Sigmoid colon (tissue), 7 donors: Measurements from ENCODE around the gene TTBK2. TPM values are rescaled to one million over a fixed set of nuclear protein-coding genes. Genes with fewer than 3 reads are reported as not detected.
A peak's percentile ranks its signal among the peaks of the same experiment; 100 is the strongest.
"Not testable (repeated sequence)": the region's sequence is repeated elsewhere in the genome, so short reads cannot be mapped to it uniquely, and the experiment has no call there.

Experiments
- DNase-seq: peaks from one replicate; pipeline ENCODE4 v3.0.0-alpha.2; 2019
- H3K27ac ChIP-seq, 4 donors: fragments of 200-600 bp; sonication (generic); one replicate each; pipeline ENCODE4 v1.5.1; 2016 to 2019; ENCODE audit warnings: mild to moderate bottlenecking in 1 of 4
- H3K27me3 ChIP-seq, 3 donors: fragments of 200-600 bp; sonication (generic); one replicate each; pipeline ENCODE4 v1.5.1; 2019; ENCODE audit warnings: mild to moderate bottlenecking in 1 of 3
- H3K36me3 ChIP-seq, 4 donors: fragments of 200-600 bp; sonication (generic); one replicate each; pipeline ENCODE4 v1.5.1; 2016 to 2019
- H3K4me1 ChIP-seq, 4 donors: fragments of 200-600 bp; sonication (generic); one replicate each; pipeline ENCODE4 v1.5.1; 2017 to 2019
- H3K4me3 ChIP-seq, 4 donors: fragments of 200-600 bp; sonication (generic); one replicate each; pipeline ENCODE4 v1.5.1; 2017 to 2019; ENCODE audit warnings: mild to moderate bottlenecking in 2 of 4, moderate library complexity in 1 of 4
- H3K9me3 ChIP-seq, 4 donors: fragments of 200-600 bp in 3 of 4; sonication (generic) in 3 of 4; one replicate each; pipeline versions ENCODE4 v1.5.1 to v1.6.1; 2013 to 2019
- CTCF ChIP-seq, 4 experiments: fragments of 450-650 bp in 3 of 4; fragments of 200-600 bp in 1 of 4; IDR thresholded peaks; one replicate each; pipeline ENCODE4 v1.5.1; 2016 to 2019; ENCODE audit warnings: antibody characterized with exemption in 4 of 4, mild to moderate bottlenecking in 3 of 4, moderate library complexity in 2 of 4
- EP300 ChIP-seq, 4 donors: sonication (generic); formaldehyde crosslinking; IDR thresholded peaks; one replicate each; pipeline ENCODE4 v1.6.1; 2017; ENCODE audit warnings: antibody characterized with exemption in 4 of 4
- POLR2A ChIP-seq, 2 donors: fragments of 450-650 bp; IDR thresholded peaks; one replicate each; pipeline ENCODE4 v1.6.1; 2016; ENCODE audit warnings: antibody characterized with exemption in 2 of 2, mild to moderate bottlenecking in 2 of 2, moderate library complexity in 2 of 2
- POLR2AphosphoS5 ChIP-seq, 4 donors: sonication (generic); formaldehyde crosslinking; IDR thresholded peaks; one replicate each; pipeline ENCODE4 v1.6.1; 2017; ENCODE audit warnings: antibody characterized with exemption in 4 of 4
- WGBS, 2 donors: extraction: QIAGEN DNeasy Blood & Tissue Kit; methylation state at CpG; one replicate each; pipeline ENCODE4 v1.1.7; 2013; 5-methylcytosine and 5-hydroxymethylcytosine counted together
- intact Hi-C: fragments of 100-400 bp; cut with DNase I; formaldehyde crosslinking; loops from one replicate; pipeline ENCODE4 v1.15.1; 2023
- polyA plus RNA-seq, 3 donors: library from polyadenylated mRNA; stranded (reverse); fragments of 200-250 nt; gene quantifications; one replicate each; pipeline ENCODE4 v1.2.3, GENCODE V29; 2013
- total RNA-seq, 4 donors: library from RNA; depleted of rRNA; stranded (reverse); fragments of >200 nt; gene quantifications; one replicate each; pipeline ENCODE4 v1.1.0, GENCODE V29; 2016
- donor health status: healthy with polysubstance abuse.
- donor health status: Bipolar disorder and iron deficiency.
- donor health status: healthy.

Gene TTBK2
- total RNA-seq (10 to 100 TPM; 16.8 to 24.8 (median 22.7) TPM), polyA plus RNA-seq (1 to 10 TPM; 1.2 to 3.4 (median 1.8) TPM)

DNA sequence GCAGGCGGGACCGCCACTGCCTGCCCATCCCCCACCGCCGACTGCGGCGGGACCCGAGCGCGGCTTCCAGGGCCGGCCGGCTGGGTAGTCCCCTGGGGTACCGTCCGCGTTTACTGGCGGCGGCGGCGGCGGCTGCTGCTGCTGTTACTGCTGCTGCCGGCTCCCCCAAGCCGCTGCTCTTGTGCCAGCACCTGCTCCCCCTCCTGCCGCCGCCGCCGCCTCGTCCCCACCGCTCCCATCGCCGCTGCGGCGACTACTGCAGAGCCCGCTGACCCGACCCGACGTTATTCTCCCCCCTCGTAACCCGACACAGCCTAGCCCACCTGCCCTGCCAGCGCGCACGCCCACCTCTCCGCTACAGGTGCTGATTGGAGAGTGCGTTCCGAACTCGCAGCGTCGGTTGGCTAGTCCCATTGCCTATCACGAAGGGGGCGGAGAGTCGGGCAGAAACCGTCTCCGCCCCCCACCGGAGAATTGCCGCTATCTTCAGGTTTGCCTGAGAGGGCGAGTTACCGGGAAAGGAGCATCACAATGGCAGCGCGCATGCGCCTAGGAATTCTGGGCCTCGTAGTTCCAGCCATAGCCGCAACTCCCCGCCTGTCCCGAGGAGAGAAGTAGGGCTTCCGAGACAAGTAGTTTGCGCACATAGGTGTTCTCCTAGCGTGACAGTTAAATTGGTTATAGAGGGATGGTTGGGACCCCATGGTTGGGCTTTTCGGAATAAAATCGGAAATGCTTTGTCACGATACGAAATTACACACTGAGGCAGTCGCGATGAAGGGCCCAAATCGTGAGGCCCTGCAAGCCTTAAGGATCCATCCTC lies at the start of gene TTBK2:
TTBK2 (minus strand) TSS at position 260 of the 823 bp plus-strand sequence. CDS start 42,161 bp downstream, outside the sequence.
- WGBS, 2 donors, result 0 to 1% methylated on average over 72 of the region's 72 CpGs
- peak; percentile 76 to 93 (median 90) for TF ChIP-seq POLR2AphosphoS5 (IDR thresholded peaks at IDR 0.05)
- peak; percentile 57 to 84 for TF ChIP-seq POLR2A (IDR thresholded peaks at IDR 0.05)
- TF ChIP-seq CTCF (IDR thresholded peaks at IDR 0.05), result peak in 2 of 4 experiments; percentile 15 to 32
- no peak for TF ChIP-seq EP300 (IDR thresholded peaks at IDR 0.05)
- H3K27ac ChIP-seq, result peak within 1 kb of the TSS; percentile 89 to 97 (median 92)

DNA sequence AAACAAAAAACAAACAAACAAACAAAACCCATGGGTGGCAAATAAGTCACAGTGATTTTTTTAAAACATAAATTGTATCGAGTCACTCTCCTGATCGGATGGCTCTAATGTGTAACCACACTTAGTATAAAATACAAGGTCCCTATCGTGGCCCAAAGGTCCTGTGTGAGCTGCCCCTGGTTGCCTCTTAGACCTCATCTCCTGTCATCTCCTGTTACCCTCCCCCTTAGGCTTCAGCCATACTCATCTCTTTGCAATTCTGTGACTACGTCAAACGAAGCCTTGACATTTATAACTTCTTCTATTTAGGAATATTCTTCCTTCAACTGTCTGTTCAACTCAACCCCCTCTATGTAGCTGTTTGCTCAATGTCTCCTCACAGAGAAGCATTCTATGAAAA lies 43.9 kb upstream of the TTBK2 start:
- intact Hi-C loops, result no loop called here
- no peaks in the 10 kb centered on the region for H3K9me3 ChIP-seq
- H3K27me3 ChIP-seq, result no peaks in the 10 kb centered on the region
- no peak overlapping the region for H3K27ac ChIP-seq
- WGBS, 2 donors, result 94 to 96% methylated on average over 5 of the region's 5 CpGs
- TF ChIP-seq POLR2A (IDR thresholded peaks at IDR 0.05) (no peak), EP300 (IDR thresholded peaks at IDR 0.05) (no peak), POLR2AphosphoS5 (IDR thresholded peaks at IDR 0.05) (no peak), CTCF (IDR thresholded peaks at IDR 0.05) (no peak)
- no peaks in the 10 kb centered on the region for H3K4me1 ChIP-seq
- peaks cover 6 to 85% (median 47%) of the 10 kb centered on the region in 4 donors for H3K36me3 ChIP-seq
- DNase-seq, result no peak
- H3K4me3 ChIP-seq, result no peak overlapping the region

More for the DNA sequence above, at the start of gene TTBK2:
- H3K9me3 ChIP-seq, result no peaks in the 10 kb centered on the region
- no peaks in the 10 kb centered on the region for H3K27me3 ChIP-seq
- H3K4me3 ChIP-seq, result peak within 1 kb of the TSS; percentile 94 to 98 (median 96)
- peak; percentile 99 for DNase-seq
- H3K4me1 ChIP-seq, result peaks cover 0 to 23% (median 14%) of the 10 kb centered on the region in 4 donors
- H3K36me3 ChIP-seq, result no peaks in the 10 kb centered on the region
- intact Hi-C loops, result no loop called here

DNA sequence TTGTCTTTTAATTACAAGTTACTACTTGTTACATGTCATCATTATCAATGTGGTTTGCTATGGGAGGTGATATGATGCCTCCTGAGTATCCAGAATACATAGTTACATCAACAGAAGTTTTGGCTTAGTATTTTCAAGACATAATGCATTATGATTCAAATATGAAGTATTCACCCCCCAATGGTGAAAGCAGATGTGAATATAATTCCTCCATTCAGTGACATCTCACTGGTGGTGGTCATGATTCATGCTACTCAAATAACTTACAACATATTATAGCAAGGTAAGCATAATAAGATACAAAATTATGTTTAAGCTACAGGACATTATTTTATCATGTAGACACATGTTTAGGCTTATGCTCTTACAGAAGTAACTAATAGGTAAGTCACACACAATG lies 34.9 kb upstream of the TTBK2 start:
- no peak for DNase-seq
- Histone ChIP-seq H3K27ac (no peak overlapping the region), H3K4me1 (peaks cover 0 to 7% (median 0%) of the 10 kb centered on the region in 4 donors), H3K9me3 (no peaks in the 10 kb centered on the region), H3K27me3 (no peaks in the 10 kb centered on the region), H3K4me3 (no peak overlapping the region), H3K36me3 (peaks cover 17 to 97% (median 49%) of the 10 kb centered on the region in 4 donors)
- intact Hi-C loops, result no loop called here
- TF ChIP-seq POLR2A (IDR thresholded peaks at IDR 0.05), result no peak
- no peak for TF ChIP-seq CTCF (IDR thresholded peaks at IDR 0.05)
- no peak for TF ChIP-seq EP300 (IDR thresholded peaks at IDR 0.05)
- no peak for TF ChIP-seq POLR2AphosphoS5 (IDR thresholded peaks at IDR 0.05)

DNA sequence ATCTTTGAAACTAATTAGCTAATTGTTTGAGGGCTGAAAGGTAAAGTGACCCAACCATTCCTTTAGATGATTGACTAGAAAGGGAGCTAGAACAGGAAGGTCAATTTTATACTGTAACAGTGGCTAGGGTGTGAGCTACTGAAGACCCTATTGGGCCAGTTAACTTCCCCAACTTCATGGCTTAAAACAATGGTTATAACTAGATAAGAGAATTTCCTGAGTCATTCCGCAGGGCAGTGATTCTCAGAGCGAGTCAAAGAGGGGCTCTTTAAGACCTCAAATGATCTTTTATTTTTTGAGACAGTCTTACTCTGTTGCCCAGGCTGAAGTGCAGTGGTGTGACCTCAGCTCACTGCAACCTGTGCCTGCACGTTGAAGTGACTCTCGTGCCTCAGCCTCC lies 33.7 kb upstream of the TTBK2 start:
- Histone ChIP-seq H3K9me3 (no peaks in the 10 kb centered on the region), H3K27me3 (no peaks in the 10 kb centered on the region), H3K27ac (no peak overlapping the region), H3K36me3 (peaks cover 25 to 97% (median 55%) of the 10 kb centered on the region in 4 donors), H3K4me3 (no peak overlapping the region), H3K4me1 (peaks cover 0 to 7% (median 0%) of the 10 kb centered on the region in 4 donors)
- TF ChIP-seq CTCF (IDR thresholded peaks at IDR 0.05) (no peak), POLR2AphosphoS5 (IDR thresholded peaks at IDR 0.05) (no peak), EP300 (IDR thresholded peaks at IDR 0.05) (no peak), POLR2A (IDR thresholded peaks at IDR 0.05) (no peak)
- DNase-seq, result no peak
- 97% methylated on average over 4 of the region's 4 CpGs for WGBS, 2 donors
- intact Hi-C loops, result no loop called here

- intact Hi-C loops, H3K9me3 ChIP-seq, H3K27ac ChIP-seq, H3K27me3 ChIP-seq, DNase-seq, H3K4me3 ChIP-seq, H3K4me1 ChIP-seq: not testable (repeated sequence)
- peaks cover 29 to 79% (median 54%) of the 10 kb centered on the region in 4 donors for H3K36me3 ChIP-seq
- WGBS, 2 donors, result 92 to 96% methylated on average over 3 of the region's 3 CpGs
These were observed 28.3 kb upstream of the TTBK2 start for GRCh38 chr15:42948898-42949297.
